Right lobe of liver (tissue), 6 donors: Measurements from ENCODE around the gene PARM1. TPM values are rescaled to one million over a fixed set of nuclear protein-coding genes. Genes with fewer than 3 reads are reported as not detected.

Experiments
- ATAC-seq, 4 donors: fragments of 200-7000 bp; cut with Tn5 transposase; one replicate each; pipeline ENCODE4 v1.9.1; 2020; ENCODE audit warnings: mild to moderate bottlenecking in 4 of 4, moderate library complexity in 4 of 4
- DNase-seq, 3 donors: peaks; one replicate each; pipeline ENCODE4 v3.0.0-alpha.2; 2020
- H3K27ac ChIP-seq, 3 donors: fragments of 200-600 bp; one replicate each; pipeline ENCODE4 v1.8.0; 2022
- H3K27me3 ChIP-seq, 2 donors: fragments of 200-600 bp; one replicate each; pipeline ENCODE4 v1.8.0; 2022
- H3K36me3 ChIP-seq, 4 donors: fragments of 200-600 bp; sonication (generic) in 1 of 4; one replicate each; pipeline versions ENCODE4 v1.5.1 to v1.8.0; 2017 to 2022; ENCODE audit warnings: control low read depth in 1 of 4
- H3K4me1 ChIP-seq, 4 donors: fragments of 200-600 bp; sonication (generic) in 1 of 4; one replicate each; pipeline versions ENCODE4 v1.5.1 to v1.8.0; 2017 to 2022; ENCODE audit warnings: control low read depth in 1 of 4
- H3K4me3 ChIP-seq, 3 donors: fragments of 200-600 bp; one replicate each; pipeline ENCODE4 v1.8.0; 2022
- H3K9me3 ChIP-seq, 4 donors: fragments of 200-600 bp; sonication (generic) in 1 of 4; one replicate each; pipeline versions ENCODE4 v1.5.1 to v1.8.0; 2017 to 2022; ENCODE audit warnings: control low read depth in 1 of 4
- CTCF ChIP-seq, 4 donors: fragments of 200-600 bp in 3 of 4; fragments of 450-650 bp in 1 of 4; IDR thresholded peaks; one replicate each; pipeline versions ENCODE4 v1.5.1 to v1.8.0; 2016 to 2022; ENCODE audit warnings: antibody characterized with exemption in 4 of 4, mild to moderate bottlenecking in 2 of 4
- POLR2A ChIP-seq: fragments of 450-650 bp; IDR thresholded peaks from one replicate; pipeline ENCODE4 v1.6.1; 2017; ENCODE audit warnings: antibody characterized with exemption, mild to moderate bottlenecking
- WGBS: methylation state at CpG from one replicate; pipeline ENCODE4 v1.1.6; 2018; ENCODE audit warnings: low coverage, low lambda C conversion rate; ENCODE audit not compliant: insufficient coverage; ENCODE audit errors: missing lambda C conversion rate; 5-methylcytosine and 5-hydroxymethylcytosine counted together
- intact Hi-C, 2 donors: fragments of 100-400 bp; cut with DNase I; formaldehyde crosslinking; loops; one replicate each; pipeline versions ENCODE4 v1.11.2 to v1.14.1; 2022
- total RNA-seq, 6 experiments: library from RNA; depleted of rRNA in 2 of 6; stranded (reverse); fragments of >200 nt in 2 of 6; fragmentation: NEBNext Ultra II Directional in 3 of 6; extraction: Animal tissue kit (Norgen Biotek cat#: 25700) in 3 of 6; gene quantifications; one replicate each; pipeline versions ENCODE4 v1.1.0 to v1.2.4, GENCODE V29; 2016 to 2023
- donor health status: DM: no; HTN: yes; CAD: no.
- donor health status: DM: no; HTN: no; CAD: no.
- donor health status: DM: no; HTN: no; CAD: no.
- donor health status: DM: no; HTN: yes; CAD: no.
- donor health status: DM: no; HTN: yes; CAD: no.

The PARM1 gene
- total RNA-seq, 6 experiments from 2014 or later: 0.18 to 1.2 (median 0.31) TPM

- no peaks in the 10 kb centered on the region for H3K4me1 ChIP-seq
- H3K27me3 ChIP-seq: no peaks in the 10 kb centered on the region
- H3K36me3 ChIP-seq: no peaks in the 10 kb centered on the region
- TF ChIP-seq CTCF (IDR thresholded peaks at IDR 0.05): no peak
- TF ChIP-seq POLR2A: no peak
- H3K4me3 ChIP-seq: no peak overlapping the region
- intact Hi-C loops: no loop called here
- H3K27ac ChIP-seq: no peak overlapping the region
- ATAC-seq: no peak
- WGBS: 52% methylated on average over 6 of the region's 6 CpGs
- no peak for DNase-seq
- H3K9me3 ChIP-seq: no peaks in the 10 kb centered on the region
These were observed 83.6 kb downstream of the PARM1 start for GRCh38 chr4:75016472-75016871.

GRCh38 chr4:75018811-75019479, 86.0 kb downstream of the PARM1 start:
- no peaks in the 10 kb centered on the region for H3K9me3 ChIP-seq
- TF ChIP-seq POLR2A (no peak), CTCF (IDR thresholded peaks at IDR 0.05) (no peak)
- H3K4me3 ChIP-seq: no peak overlapping the region
- DNase-seq (no peak), ATAC-seq (no peak)
- no peaks in the 10 kb centered on the region for H3K27me3 ChIP-seq
- H3K4me1 ChIP-seq: no peaks in the 10 kb centered on the region
- no peak overlapping the region for H3K27ac ChIP-seq
- intact Hi-C loops: no loop called here
- H3K36me3 ChIP-seq: no peaks in the 10 kb centered on the region
- 53% methylated on average over 3 of the region's 3 CpGs for WGBS

- TF ChIP-seq CTCF (IDR thresholded peaks at IDR 0.05) (no peak), POLR2A (no peak)
- Histone ChIP-seq H3K27me3 (no peaks in the 10 kb centered on the region), H3K4me1 (no peaks in the 10 kb centered on the region), H3K9me3 (no peaks in the 10 kb centered on the region), H3K36me3 (no peaks in the 10 kb centered on the region), H3K27ac (no peak overlapping the region), H3K4me3 (no peak overlapping the region)
- intact Hi-C loops: no loop called here
- no peak for ATAC-seq
- no peak for DNase-seq
- whole genome bisulfite sequencing: 69% methylated on average over 5 of the region's 5 CpGs
These were observed 92.5 kb downstream of the PARM1 start for GRCh38 chr4:75025431-75025830.

GRCh38 chr4:75028196-75028854, 95.4 kb downstream of the PARM1 start:
- Histone ChIP-seq H3K4me1 (no peaks in the 10 kb centered on the region), H3K27ac (no peak overlapping the region), H3K9me3 (no peaks in the 10 kb centered on the region), H3K36me3 (no peaks in the 10 kb centered on the region), H3K4me3 (no peak overlapping the region), H3K27me3 (no peaks in the 10 kb centered on the region)
- 63% methylated on average over 6 of the region's 6 CpGs for WGBS
- TF ChIP-seq CTCF (IDR thresholded peaks at IDR 0.05) (no peak), POLR2A (no peak)
- ATAC-seq: no peak
- DNase-seq: no peak
- intact Hi-C loops: no loop called here
